ENCODE results near the gene IFITM1. TPM values are rescaled to one million over a fixed set of nuclear protein-coding genes. Genes with fewer than 3 reads are reported as not detected.

IFITM1 gene
- total and polyA plus RNA-seq, 9 of the 15 experiments (the other 6 are each of a cell fraction or from before 2014, with no cell fraction given): 691 to 5,579 (median 974) TPM

GRCh38 chr11:280706-281485 lies 32.9 kb upstream of the IFITM1 start:
- no peaks in the 10 kb centered on the region for H3K27me3 ChIP-seq (ENCODE audit: control insufficient read depth in 2 of 2, insufficient read depth in 2 of 2, low read length in 2 of 2)
- no peaks in the 10 kb centered on the region for H3K36me3 ChIP-seq (ENCODE audit: control insufficient read depth, insufficient read depth, low read length)
- POLR2A ChIA-PET: interaction anchor here (1.0 kb wide), 1 partner anchor 9 kb away, joined by 4 read pairs; no protein-coding TSS in a partner anchor
- BruUV-seq (replicated peaks): no TSS peak
- CTCF ChIA-PET (ENCODE audit: low intra/inter-chr PET ratio): no interaction called here
- 84% methylated on average over 55 of the region's 79 CpGs for WGBS (ENCODE audit: insufficient coverage, low coverage, missing lambda C conversion rate)
- H2AFZ ChIP-seq (ENCODE audit: low read depth, low read length): no peak overlapping the region
- no peak overlapping the region for H3K4me2 ChIP-seq (ENCODE audit: insufficient read depth, low read length)
- TF ChIP-seq CBX2 (IDR thresholded peaks at IDR 0.05; ENCODE audit: insufficient read depth, low read length, poor library complexity, severe bottlenecking) (no peak), ZBTB33 (CRISPR knock-in tag; IDR thresholded peaks at IDR 0.05) (peak; percentile 91), POLR2G (IDR thresholded peaks at IDR 0.05; ENCODE audit: low read depth, low read length) (peak; percentile 73), FIP1L1 (IDR thresholded peaks at IDR 0.05; ENCODE audit: low read depth, low read length, poor library complexity, severe bottlenecking) (peak; percentile 6), CBX8 (IDR thresholded peaks at IDR 0.05; ENCODE audit: borderline replicate concordance, extremely low read depth, low read depth, low read length, poor library complexity, severe bottlenecking) (no peak), ZFP1 (CRISPR knock-in tag; IDR thresholded peaks at IDR 0.05) (no peak)
- H3K4me1 ChIP-seq (replicated peaks in 1 of 2; ENCODE audit: control insufficient read depth in 2 of 2, insufficient read depth in 2 of 2, low read length in 2 of 2): peaks cover 15 to 53% of the 10 kb centered on the region in 2 experiments
- no peaks in the 10 kb centered on the region for H3K79me2 ChIP-seq (ENCODE audit: control insufficient read depth, insufficient read depth, low read length)
- FAIRE-seq: no peak
- ATAC-seq: no peak
- no peak overlapping the region for H3K27ac ChIP-seq (ENCODE audit: extremely low read depth, low read depth, low read length)
- DNase-seq (ENCODE audit: extremely low read depth in 1 of 4, low spot score in 3 of 4): no peak
- H3K9me1 ChIP-seq (ENCODE audit: control insufficient read depth, insufficient read depth, low read length): no peaks in the 10 kb centered on the region
- no peak overlapping the region for H3K4me3 ChIP-seq
- H3K9me3 ChIP-seq (replicated peaks; ENCODE audit: control insufficient read depth, insufficient read depth, low read depth, low read length): peaks cover 11% of the 10 kb centered on the region
- in situ Hi-C loops (cut with MboI): no loop called here
- intact Hi-C loops (cut with micrococcal nuclease): no loop called here
- H4K20me1 ChIP-seq (replicated peaks; ENCODE audit: control insufficient read depth, insufficient read depth, low read length): no peaks in the 10 kb centered on the region
- no peak overlapping the region; a peak in 1 of 4 replicates for H3K9ac ChIP-seq (ENCODE audit: insufficient read depth in 1 of 2, low read depth in 2 of 2, low read length in 2 of 2)

Measured in K562 (cell line).